HG03469 (cell line): Measurements from ENCODE around the gene STH.

Source experiments
- ATAC-seq: cut with Tn5 transposase; IDR thresholded peaks from one replicate; pipeline ENCODE4 v1.9.1; 2021; ENCODE audit warnings: mild to moderate bottlenecking, moderate library complexity, moderate number of reproducible peaks; ENCODE audit not compliant: unreplicated experiment

STH gene

DNA sequence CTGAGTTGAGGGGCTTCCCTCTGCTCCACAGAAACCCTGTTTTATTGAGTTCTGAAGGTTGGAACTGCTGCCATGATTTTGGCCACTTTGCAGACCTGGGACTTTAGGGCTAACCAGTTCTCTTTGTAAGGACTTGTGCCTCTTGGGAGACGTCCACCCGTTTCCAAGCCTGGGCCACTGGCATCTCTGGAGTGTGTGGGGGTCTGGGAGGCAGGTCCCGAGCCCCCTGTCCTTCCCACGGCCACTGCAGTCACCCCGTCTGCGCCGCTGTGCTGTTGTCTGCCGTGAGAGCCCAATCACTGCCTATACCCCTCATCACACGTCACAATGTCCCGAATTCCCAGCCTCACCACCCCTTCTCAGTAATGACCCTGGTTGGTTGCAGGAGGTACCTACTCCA lies 26.0 kb downstream of the STH start:
- no peak for ATAC-seq

- ATAC-seq: no peak
These were observed 26.6 kb downstream of the STH start for GRCh38 chr17:46025510-46026165.

DNA sequence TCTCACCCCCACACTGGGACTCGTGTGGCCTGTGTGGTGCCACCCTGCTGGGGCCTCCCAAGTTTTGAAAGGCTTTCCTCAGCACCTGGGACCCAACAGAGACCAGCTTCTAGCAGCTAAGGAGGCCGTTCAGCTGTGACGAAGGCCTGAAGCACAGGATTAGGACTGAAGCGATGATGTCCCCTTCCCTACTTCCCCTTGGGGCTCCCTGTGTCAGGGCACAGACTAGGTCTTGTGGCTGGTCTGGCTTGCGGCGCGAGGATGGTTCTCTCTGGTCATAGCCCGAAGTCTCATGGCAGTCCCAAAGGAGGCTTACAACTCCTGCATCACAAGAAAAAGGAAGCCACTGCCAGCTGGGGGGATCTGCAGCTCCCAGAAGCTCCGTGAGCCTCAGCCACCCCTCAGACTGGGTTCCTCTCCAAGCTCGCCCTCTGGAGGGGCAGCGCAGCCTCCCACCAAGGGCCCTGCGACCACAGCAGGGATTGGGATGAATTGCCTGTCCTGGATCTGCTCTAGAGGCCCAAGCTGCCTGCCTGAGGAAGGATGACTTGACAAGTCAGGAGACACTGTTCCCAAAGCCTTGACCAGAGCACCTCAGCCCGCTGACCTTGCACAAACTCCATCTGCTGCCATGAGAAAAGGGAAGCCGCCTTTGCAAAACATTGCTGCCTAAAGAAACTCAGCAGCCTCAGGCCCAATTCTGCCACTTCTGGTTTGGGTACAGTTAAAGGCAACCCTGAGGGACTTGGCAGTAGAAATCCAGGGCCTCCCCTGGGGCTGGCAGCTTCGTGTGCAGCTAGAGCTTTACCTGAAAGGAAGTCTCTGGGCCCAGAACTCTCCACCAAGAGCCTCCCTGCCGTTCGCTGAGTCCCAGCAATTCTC lies 27.4 kb downstream of the STH start:
- ATAC-seq: no peak

DNA sequence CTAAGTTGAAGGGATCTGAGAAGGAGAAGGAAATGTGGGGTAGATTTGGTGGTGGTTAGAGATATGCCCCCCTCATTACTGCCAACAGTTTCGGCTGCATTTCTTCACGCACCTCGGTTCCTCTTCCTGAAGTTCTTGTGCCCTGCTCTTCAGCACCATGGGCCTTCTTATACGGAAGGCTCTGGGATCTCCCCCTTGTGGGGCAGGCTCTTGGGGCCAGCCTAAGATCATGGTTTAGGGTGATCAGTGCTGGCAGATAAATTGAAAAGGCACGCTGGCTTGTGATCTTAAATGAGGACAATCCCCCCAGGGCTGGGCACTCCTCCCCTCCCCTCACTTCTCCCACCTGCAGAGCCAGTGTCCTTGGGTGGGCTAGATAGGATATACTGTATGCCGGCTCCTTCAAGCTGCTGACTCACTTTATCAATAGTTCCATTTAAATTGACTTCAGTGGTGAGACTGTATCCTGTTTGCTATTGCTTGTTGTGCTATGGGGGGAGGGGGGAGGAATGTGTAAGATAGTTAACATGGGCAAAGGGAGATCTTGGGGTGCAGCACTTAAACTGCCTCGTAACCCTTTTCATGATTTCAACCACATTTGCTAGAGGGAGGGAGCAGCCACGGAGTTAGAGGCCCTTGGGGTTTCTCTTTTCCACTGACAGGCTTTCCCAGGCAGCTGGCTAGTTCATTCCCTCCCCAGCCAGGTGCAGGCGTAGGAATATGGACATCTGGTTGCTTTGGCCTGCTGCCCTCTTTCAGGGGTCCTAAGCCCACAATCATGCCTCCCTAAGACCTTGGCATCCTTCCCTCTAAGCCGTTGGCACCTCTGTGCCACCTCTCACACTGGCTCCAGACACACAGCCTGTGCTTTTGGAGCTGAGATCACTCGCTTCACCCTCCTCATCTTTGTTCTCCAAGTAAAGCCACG lies 28.3 kb downstream of the STH start:
- ATAC-seq: no peak

- ATAC-seq: no peak
These were observed 28.9 kb downstream of the STH start for GRCh38 chr17:46027976-46028325.

DNA sequence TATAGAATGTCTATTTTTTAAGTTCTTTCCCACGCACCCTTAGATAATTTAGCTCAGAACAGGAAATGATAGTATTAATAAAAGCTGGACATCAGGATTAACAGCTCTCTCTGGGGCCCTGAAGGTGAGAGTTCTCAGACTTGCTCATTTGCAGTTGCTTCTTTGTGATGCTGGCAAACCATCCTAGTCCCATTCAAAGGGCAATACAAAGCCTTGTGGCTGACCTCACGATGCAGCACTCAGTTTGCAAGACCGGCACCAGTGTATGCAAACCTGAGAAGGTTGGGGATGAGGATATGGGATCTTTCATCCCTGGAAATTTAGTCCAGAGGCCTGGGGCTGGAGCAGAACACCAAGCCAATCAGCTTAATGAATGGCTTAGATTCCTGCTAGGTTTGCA lies 29.3 kb downstream of the STH start:
- no peak for ATAC-seq

DNA sequence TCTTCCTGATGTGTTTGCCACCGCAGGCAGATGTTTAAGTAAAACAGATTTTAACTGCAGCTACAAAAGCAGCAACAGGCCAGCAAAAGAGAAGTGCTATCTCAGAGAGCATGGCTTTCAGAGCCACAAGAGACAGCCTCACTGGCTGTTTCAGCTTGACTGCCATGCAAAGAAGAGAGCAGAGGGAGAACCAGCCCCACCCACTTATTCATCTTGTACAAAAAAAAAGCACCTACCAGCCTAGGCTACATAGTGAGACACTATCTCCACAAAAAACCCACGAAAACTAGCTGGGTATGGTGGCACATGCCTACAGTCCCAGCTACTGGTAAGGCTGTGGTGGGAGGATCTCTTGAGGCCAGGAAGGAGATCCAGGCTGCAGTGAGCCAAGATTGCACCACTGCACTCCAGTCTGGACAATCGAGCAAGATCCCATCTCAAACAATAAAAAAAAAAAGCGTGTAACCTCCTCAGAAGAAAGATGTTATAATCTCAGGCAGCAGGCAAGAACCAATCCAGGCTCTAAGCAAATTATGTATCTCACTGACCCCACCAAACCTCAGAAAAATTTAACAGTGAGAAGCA lies 30.0 kb downstream of the STH start:
- ATAC-seq: no peak

- no peak for ATAC-seq
These were observed 30.6 kb downstream of the STH start for GRCh38 chr17:46029627-46030026.

DNA sequence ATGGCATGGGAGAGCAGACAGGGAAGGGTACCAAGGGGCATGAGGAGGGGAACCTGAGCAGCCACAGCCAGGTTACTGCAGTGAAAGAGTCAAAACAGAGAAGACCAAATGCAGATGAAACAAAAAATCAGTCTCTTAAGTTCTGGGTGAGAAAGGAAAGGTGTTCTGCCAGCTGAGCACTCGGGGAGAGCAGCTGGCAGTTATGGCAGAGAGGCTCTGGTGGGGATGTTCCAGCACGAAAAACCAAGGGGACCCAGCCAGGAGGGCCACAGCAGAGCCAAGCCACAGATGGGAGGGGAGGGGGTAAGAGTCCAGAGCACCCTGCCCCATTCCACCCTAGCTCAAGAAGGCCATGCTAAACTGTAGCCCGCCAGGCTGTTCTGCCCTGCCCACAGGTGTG lies 31.7 kb downstream of the STH start:
- no peak for ATAC-seq

DNA sequence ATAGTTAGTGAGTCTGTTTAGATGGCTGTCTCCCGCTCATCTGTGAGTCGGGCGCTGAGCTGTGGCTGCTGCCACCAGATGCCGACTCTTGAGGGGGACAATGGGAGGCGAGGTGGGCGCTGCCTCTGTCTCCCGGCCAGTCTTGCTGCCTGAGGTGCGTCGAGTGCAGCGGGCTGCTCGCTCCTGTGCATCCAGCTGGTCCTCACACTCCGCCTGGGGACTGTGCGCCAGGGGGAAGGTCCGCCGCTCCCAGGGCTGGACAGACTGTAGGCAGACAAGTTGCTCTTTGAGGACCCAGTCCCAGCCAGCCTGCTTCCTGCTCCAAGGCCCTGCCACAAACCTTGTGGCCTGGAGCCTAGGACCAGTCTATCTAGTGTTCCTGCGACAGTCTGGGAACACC lies 32.4 kb downstream of the STH start:
- ATAC-seq: no peak

GRCh38 chr17:46031920-46032319 lies 32.9 kb downstream of the STH start:
- no peak for ATAC-seq

- no peak for ATAC-seq
These were observed 33.9 kb downstream of the STH start for GRCh38 chr17:46032909-46033308.

GRCh38 chr17:46033392-46033791 lies 34.3 kb downstream of the STH start:
- no peak for ATAC-seq

- no peak for ATAC-seq
These were observed 36.2 kb downstream of the STH start for GRCh38 chr17:46035112-46035818.

DNA sequence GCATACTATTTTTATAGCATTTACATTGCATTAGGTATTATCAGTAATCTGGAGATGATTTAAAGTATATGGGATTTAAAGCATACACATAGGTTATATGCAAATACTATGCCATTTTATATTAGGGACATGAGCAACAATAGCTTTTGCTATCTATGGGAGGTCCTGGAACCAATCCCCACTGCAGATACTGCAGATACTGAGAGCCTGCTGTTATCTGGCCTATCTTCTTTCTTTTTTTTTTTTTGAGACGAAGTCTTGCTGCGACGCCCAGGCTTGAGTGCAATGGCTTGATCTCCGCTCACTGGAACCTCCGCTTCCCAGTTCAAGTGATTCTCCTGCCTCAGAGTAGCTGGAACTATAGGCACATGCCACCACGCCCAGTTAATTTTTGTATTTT lies 37.4 kb downstream of the STH start:
- ATAC-seq: no peak

GRCh38 chr17:46037722-46038255 lies 38.7 kb downstream of the STH start:
- no peak for ATAC-seq

DNA sequence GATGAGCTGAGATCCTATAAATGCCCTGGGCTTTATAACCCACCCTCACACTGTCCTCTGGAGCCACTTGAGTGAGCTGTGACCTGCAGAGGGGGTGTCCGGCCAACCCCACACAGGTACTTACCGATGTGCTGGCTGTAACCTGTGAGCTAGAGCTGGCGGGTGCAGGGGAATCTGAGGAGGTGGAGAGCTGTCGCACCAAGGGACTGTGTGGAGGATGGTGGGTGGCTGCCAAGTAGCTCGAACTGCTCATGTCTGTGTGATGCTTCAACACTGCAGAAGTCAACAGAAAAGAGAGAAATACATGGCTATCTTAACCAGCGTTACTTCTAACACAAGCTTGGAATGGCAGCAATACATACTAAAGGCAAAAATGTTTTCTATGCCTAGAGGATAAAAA lies 39.4 kb downstream of the STH start:
- ATAC-seq: no peak

DNA sequence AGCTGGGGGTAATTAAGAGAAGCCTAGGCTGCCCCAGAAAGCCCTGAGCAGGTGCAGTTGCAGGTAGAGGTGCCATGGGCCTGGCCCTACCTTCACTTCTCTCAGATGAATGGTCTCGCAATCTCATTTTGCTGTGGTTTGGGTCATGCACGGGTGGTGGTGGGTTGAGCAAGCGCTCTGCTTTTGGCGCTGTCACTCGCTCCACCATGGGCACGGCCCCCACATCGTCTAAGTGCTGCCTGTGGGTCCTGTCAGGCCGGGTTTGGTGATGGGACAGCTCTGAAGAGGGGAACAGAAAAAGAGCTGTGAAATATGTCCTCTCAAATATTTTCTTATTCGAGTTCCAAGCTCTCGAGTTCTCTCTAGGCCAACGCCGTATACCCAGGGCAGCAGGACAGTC lies 39.9 kb downstream of the STH start:
- ATAC-seq: no peak

- no peak for ATAC-seq
These were observed 40.6 kb downstream of the STH start for GRCh38 chr17:46039592-46040186.

GRCh38 chr17:46042246-46042645 lies 43.2 kb downstream of the STH start:
- ATAC-seq: no peak
